Tibial nerve (tissue), 4 donors: ENCODE measurements around the gene HMCN2. TPM values are rescaled to one million over a fixed set of nuclear protein-coding genes. Genes with fewer than 3 reads are reported as not detected.

Experiments used
- DNase-seq, 2 donors: peaks; one replicate each; pipeline ENCODE4 v3.0.0-alpha.2; 2019; ENCODE audit warnings: low spot score in 2 of 2
- H3K27ac ChIP-seq, 4 donors: fragments of 200-600 bp; sonication (generic) in 3 of 4; one replicate each; pipeline ENCODE4 v1.5.1; 2017 to 2019; ENCODE audit warnings: mild to moderate bottlenecking in 1 of 4
- H3K27me3 ChIP-seq, 2 donors: fragments of 200-600 bp; sonication (generic) in 1 of 2; one replicate each; pipeline versions ENCODE4 v1.5.1 to v1.6.0; 2017 to 2019
- H3K36me3 ChIP-seq, 3 donors: fragments of 200-600 bp; sonication (generic); one replicate each; pipeline ENCODE4 v1.5.1; 2018 to 2019
- H3K4me1 ChIP-seq, 4 donors: fragments of 200-600 bp; sonication (generic) in 3 of 4; one replicate each; pipeline ENCODE4 v1.5.1; 2017 to 2019
- H3K4me3 ChIP-seq, 4 donors: fragments of 200-600 bp; sonication (generic) in 3 of 4; one replicate each; pipeline ENCODE4 v1.5.1; 2017 to 2019; ENCODE audit warnings: mild to moderate bottlenecking in 1 of 4, moderate library complexity in 1 of 4
- H3K9me3 ChIP-seq, 4 donors: fragments of 200-600 bp; sonication (generic) in 3 of 4; one replicate each; pipeline ENCODE4 v1.5.1; 2017 to 2019
- CTCF ChIP-seq, 5 experiments: fragments of 200-600 bp in 3 of 5; fragments of 450-650 bp in 2 of 5; sonication (generic) in 3 of 5; IDR thresholded peaks; one replicate each; pipeline ENCODE4 v1.5.1; 2016 to 2019; ENCODE audit warnings: antibody characterized with exemption in 5 of 5, mild to moderate bottlenecking in 3 of 5, moderate library complexity in 2 of 5
- EP300 ChIP-seq, 2 donors: sonication (generic); formaldehyde crosslinking; IDR thresholded peaks; one replicate each; pipeline ENCODE4 v1.6.1; 2017; ENCODE audit warnings: antibody characterized with exemption in 2 of 2, mild to moderate bottlenecking in 1 of 2
- POLR2A ChIP-seq, 2 donors: fragments of 450-650 bp; IDR thresholded peaks; one replicate each; pipeline ENCODE4 v1.6.1; 2017; ENCODE audit warnings: antibody characterized with exemption in 2 of 2, mild to moderate bottlenecking in 2 of 2, moderate library complexity in 2 of 2
- WGBS, 2 donors: methylation state at CpG; one replicate each; pipeline ENCODE4 v1.1.5; 2018; 5-methylcytosine and 5-hydroxymethylcytosine counted together
- total RNA-seq, 4 donors: library from RNA; depleted of rRNA; stranded (reverse); fragments of >200 nt; gene quantifications; one replicate each; pipeline ENCODE4 v1.1.0, GENCODE V29; 2016

Gene HMCN2
- total RNA-seq, 4 donors from 2014 or later, result 0.90 to 53.7 (median 20.3) TPM

DNA sequence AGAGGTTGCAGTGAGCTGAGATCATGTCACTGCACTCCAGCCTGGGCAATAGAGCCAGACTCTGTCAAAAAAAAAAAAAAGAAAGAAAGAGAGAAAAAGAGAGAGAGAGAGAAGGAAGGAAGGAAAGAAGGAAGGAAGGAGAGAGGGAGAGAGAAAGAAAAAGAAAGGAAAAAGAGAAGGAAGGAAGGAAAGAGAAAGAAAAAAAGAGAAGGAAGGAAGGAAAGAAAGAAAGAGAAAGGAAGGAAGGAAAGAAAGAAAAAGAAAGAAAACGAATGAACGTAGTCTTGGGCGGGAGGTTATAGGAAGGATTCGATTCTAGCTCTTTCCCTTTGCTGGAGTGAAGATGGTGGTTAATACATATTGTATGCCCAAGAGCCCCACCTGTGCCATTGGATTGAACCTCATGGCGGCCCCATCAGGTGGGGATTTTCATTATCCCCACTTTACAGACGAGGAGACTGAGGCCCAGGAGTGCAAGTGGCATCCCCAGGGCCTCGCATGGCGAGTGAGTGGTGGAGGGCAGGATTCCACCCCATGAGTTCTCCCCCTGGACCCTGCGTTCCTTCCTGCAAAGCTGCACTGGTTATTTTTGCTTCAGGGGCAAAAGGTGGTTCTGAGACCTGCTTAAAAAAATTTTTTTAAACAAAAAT, 98.3 kb downstream of the HMCN2 start:
- WGBS, 2 donors, result 83 to 88% methylated on average over 9 of the region's 9 CpGs
- TF ChIP-seq POLR2A (IDR thresholded peaks at IDR 0.05) (no peak), CTCF (IDR thresholded peaks at IDR 0.05) (no peak), EP300 (IDR thresholded peaks at IDR 0.05) (no peak)
- H3K27me3 ChIP-seq, result no peaks in the 10 kb centered on the region

DNA sequence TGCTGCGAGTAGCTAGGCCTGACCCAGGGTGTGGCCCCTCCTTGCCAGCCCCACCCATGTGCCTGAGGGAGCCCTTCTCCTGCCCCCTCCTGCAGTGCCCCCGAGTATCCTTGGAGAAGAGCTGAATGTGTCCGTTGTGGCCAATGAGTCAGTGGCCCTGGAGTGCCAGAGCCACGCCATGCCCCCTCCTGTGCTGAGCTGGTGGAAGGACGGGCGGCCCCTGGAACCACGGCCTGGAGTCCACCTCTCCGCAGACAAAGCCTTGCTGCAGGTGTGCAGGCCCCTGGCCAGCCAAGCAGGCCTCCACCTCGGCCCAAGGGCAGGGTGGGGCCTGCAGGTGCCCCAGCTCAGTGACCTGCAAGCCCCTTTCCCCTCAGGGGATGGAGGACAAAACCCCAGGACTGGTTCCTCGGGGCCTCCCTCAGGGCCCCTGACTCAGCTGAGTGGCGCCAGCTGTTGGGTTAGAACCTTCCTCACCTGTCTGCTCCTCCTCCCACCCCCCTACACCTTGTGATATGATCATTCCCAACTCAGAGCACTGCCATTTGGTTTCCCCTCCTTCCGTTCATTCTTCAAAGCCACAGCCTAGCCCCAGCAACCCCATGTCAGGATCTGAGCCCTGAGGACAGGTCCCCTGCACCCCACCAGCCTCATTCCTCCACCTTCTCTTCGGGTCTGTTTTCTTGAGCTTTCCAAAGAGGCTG, 99.2 kb downstream of the HMCN2 start:
- Histone ChIP-seq H3K27me3 (no peaks in the 10 kb centered on the region), H3K4me1 (no peaks in the 10 kb centered on the region), H3K36me3 (no peaks in the 10 kb centered on the region), H3K27ac (no peak overlapping the region), H3K9me3 (no peaks in the 10 kb centered on the region), H3K4me3 (no peak overlapping the region)
- WGBS, 2 donors, result 68 to 76% methylated on average over 5 to 10 of the region's 13 CpGs
- DNase-seq, result no peak
- TF ChIP-seq POLR2A (IDR thresholded peaks at IDR 0.05), result no peak
- TF ChIP-seq EP300 (IDR thresholded peaks at IDR 0.05), result no peak
- no peak for TF ChIP-seq CTCF (IDR thresholded peaks at IDR 0.05)

More for the DNA sequence above, 98.3 kb downstream of the HMCN2 start:
- no peak overlapping the region for H3K27ac ChIP-seq
- no peak overlapping the region for H3K4me3 ChIP-seq
- no peaks in the 10 kb centered on the region for H3K4me1 ChIP-seq
- DNase-seq, result no peak
- no peaks in the 10 kb centered on the region for H3K36me3 ChIP-seq
- no peaks in the 10 kb centered on the region for H3K9me3 ChIP-seq

DNA sequence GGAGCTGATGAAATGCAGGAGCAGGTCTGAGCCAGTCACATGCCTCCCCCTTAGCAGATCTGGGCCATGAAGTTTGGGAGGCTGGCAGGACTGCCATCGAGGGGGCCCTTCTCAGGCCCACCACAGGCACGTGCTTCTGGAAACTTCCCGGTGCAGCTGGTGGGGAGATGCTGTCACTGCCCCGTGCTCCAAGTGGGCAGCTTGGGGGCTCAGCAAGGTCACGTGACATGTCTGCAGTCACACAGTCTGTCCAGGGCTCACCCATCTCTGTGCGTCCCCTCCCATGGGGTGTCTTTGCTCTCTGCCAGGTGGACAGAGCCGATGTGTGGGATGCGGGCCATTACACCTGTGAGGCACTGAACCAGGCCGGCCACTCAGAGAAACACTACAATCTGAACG, 99.8 kb downstream of the HMCN2 start:
- Histone ChIP-seq H3K4me3 (no peak overlapping the region), H3K36me3 (no peaks in the 10 kb centered on the region), H3K9me3 (no peaks in the 10 kb centered on the region), H3K4me1 (no peaks in the 10 kb centered on the region), H3K27me3 (no peaks in the 10 kb centered on the region), H3K27ac (no peak overlapping the region)
- TF ChIP-seq POLR2A (IDR thresholded peaks at IDR 0.05) (no peak), EP300 (IDR thresholded peaks at IDR 0.05) (no peak), CTCF (IDR thresholded peaks at IDR 0.05) (no peak)
- WGBS, 2 donors, result 72 to 75% methylated on average over 8 to 10 of the region's 10 CpGs
- no peak for DNase-seq

DNA sequence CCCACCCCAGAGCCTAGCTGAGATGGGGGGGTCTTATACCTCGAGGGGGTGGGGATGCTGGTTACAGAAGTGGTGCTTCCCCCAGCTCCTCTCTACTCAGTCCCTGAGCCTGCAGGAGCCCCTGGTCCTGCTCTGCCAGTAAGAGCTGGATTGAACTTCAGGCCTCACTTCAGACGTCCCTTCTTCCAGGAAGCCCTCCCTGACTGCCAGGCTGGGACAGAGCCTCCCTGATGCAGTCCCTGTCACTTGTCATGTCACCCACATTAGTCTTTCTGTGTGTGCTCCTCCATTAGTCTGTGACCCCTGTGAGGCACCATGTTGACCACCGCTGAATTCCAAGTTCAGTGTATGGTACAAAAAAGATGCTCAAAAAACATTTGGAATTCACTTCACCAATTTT, 100.5 kb downstream of the HMCN2 start:
- no peak for DNase-seq
- 77 to 82% methylated on average over 3 of the region's 3 CpGs for WGBS, 2 donors
- no peaks in the 10 kb centered on the region for H3K9me3 ChIP-seq
- TF ChIP-seq EP300 (IDR thresholded peaks at IDR 0.05) (no peak), POLR2A (IDR thresholded peaks at IDR 0.05) (no peak), CTCF (IDR thresholded peaks at IDR 0.05) (no peak)
- H3K36me3 ChIP-seq, result no peaks in the 10 kb centered on the region
- no peak overlapping the region for H3K27ac ChIP-seq
- no peaks in the 10 kb centered on the region for H3K4me1 ChIP-seq
- no peaks in the 10 kb centered on the region for H3K27me3 ChIP-seq
- no peak overlapping the region for H3K4me3 ChIP-seq

GRCh38 chr9:130366888-130367550, 101.5 kb downstream of the HMCN2 start:
- no peak for DNase-seq
- H3K27ac ChIP-seq, result no peak overlapping the region
- H3K4me1 ChIP-seq, result no peaks in the 10 kb centered on the region
- no peak for TF ChIP-seq POLR2A (IDR thresholded peaks at IDR 0.05)
- TF ChIP-seq CTCF (IDR thresholded peaks at IDR 0.05), result no peak
- no peak for TF ChIP-seq EP300 (IDR thresholded peaks at IDR 0.05)
- H3K27me3 ChIP-seq, result no peaks in the 10 kb centered on the region
- 87 to 89% methylated on average over 8 of the region's 8 CpGs for WGBS, 2 donors
- H3K9me3 ChIP-seq, result no peaks in the 10 kb centered on the region
- H3K4me3 ChIP-seq, result no peak overlapping the region
- H3K36me3 ChIP-seq, result no peaks in the 10 kb centered on the region
